HG03342 (cell line): Measurements from ENCODE around the gene LDHAL6B.

Experiments
- ATAC-seq: cut with Tn5 transposase; IDR thresholded peaks from one replicate; pipeline ENCODE4 v1.9.1; 2021; ENCODE audit warnings: mild to moderate bottlenecking, moderate library complexity; ENCODE audit not compliant: unreplicated experiment

The LDHAL6B gene

GRCh38 chr15:59249816-59250215 lies 43.2 kb downstream of the LDHAL6B start:
- ATAC-seq: no peak

GRCh38 chr15:59250249-59250648 lies 43.6 kb downstream of the LDHAL6B start:
- no peak for ATAC-seq

- peak; percentile 51 for ATAC-seq
These were observed 44.6 kb downstream of the LDHAL6B start for GRCh38 chr15:59251001-59251845.

- no peak for ATAC-seq
These were observed 45.5 kb downstream of the LDHAL6B start for GRCh38 chr15:59252137-59252536.

- no peak for ATAC-seq
These were observed 49.2 kb downstream of the LDHAL6B start for GRCh38 chr15:59255680-59256336.

GRCh38 chr15:59256482-59256881 lies 49.8 kb downstream of the LDHAL6B start:
- ATAC-seq: no peak

- ATAC-seq: no peak
These were observed 50.5 kb downstream of the LDHAL6B start for GRCh38 chr15:59257140-59257539.
